CD14-positive monocyte (primary cell): ENCODE data around the gene PTF1A. TPM values are rescaled to one million over a fixed set of nuclear protein-coding genes. Genes with fewer than 3 reads are reported as not detected.

Experiments
- DNase-seq, 3 donors: peaks; one replicate each; pipeline ENCODE4 v3.0.0-alpha.2; 2011 to 2022
- H2AFZ ChIP-seq: 2 replicates; pipeline ENCODE4 v1.6.0; 2012; ENCODE audit warnings: mild to moderate bottlenecking, low read depth, low read length, inconsistent platforms; ENCODE audit not compliant: insufficient read depth, poor library complexity, severe bottlenecking
- H3K27ac ChIP-seq, 2 donors: 1 replicate in 1 of 2; 2 replicates in 1 of 2; pipeline ENCODE4 v1.5.1; 2012 to 2013; ENCODE audit warnings: low read length in 2 of 2, control low read depth in 1 of 2, inconsistent platforms in 1 of 2, low read depth in 1 of 2, mild to moderate bottlenecking in 1 of 2
- H3K27me3 ChIP-seq, 2 donors: one replicate each; pipeline versions ENCODE4 v1.6.0 to v1.6.1; 2011 to 2013; ENCODE audit warnings: low read length in 2 of 2; ENCODE audit not compliant: control insufficient read depth in 2 of 2, insufficient read depth in 2 of 2
- H3K36me3 ChIP-seq, 2 donors: replicated peaks in 1 of 2; 1 replicate in 1 of 2; 2 replicates in 1 of 2; pipeline versions ENCODE4 v1.5.1 to v1.6.1; 2012 to 2013; ENCODE audit warnings: low read length in 2 of 2, control low read depth in 1 of 2, inconsistent platforms in 1 of 2, mild to moderate bottlenecking in 1 of 2; ENCODE audit not compliant: insufficient read depth in 2 of 2, control insufficient read depth in 1 of 2
- H3K4me1 ChIP-seq, 2 donors: 1 replicate in 1 of 2; 2 replicates in 1 of 2; pipeline versions ENCODE4 v1.5.1 to v1.6.1; 2012 to 2013; ENCODE audit warnings: low read length in 2 of 2, control low read depth in 1 of 2, inconsistent platforms in 1 of 2, mild to moderate bottlenecking in 1 of 2, moderate library complexity in 1 of 2; ENCODE audit not compliant: insufficient read depth in 2 of 2, control insufficient read depth in 1 of 2
- H3K4me2 ChIP-seq: replicated peaks from 2 replicates; pipeline ENCODE3; 2012; ENCODE audit warnings: low read length, moderate library complexity, mild to moderate bottlenecking; ENCODE audit not compliant: poor library complexity, severe bottlenecking; ENCODE audit errors: extremely low read depth
- H3K4me3 ChIP-seq, 3 experiments: fragments of 200-600 bp in 1 of 3; sonication (generic) in 1 of 3; replicated peaks in 1 of 3; 1 replicate in 2 of 3; 2 replicates in 1 of 3; pipeline ENCODE4 v1.5.1; 2011 to 2013; ENCODE audit warnings: low read length in 3 of 3, mild to moderate bottlenecking in 3 of 3, control low read depth in 2 of 3, low read depth in 2 of 3, inconsistent platforms in 1 of 3, moderate library complexity in 1 of 3
- H3K79me2 ChIP-seq: 2 replicates; pipeline ENCODE4 v1.6.0; 2012; ENCODE audit warnings: mild to moderate bottlenecking, control low read depth, inconsistent platforms, low read length, moderate library complexity; ENCODE audit not compliant: insufficient read depth
- H3K9ac ChIP-seq: 2 replicates; pipeline ENCODE4 v1.6.0; 2017; ENCODE audit warnings: low read length, mild to moderate bottlenecking; ENCODE audit not compliant: insufficient read depth, poor library complexity, severe bottlenecking
- H3K9me3 ChIP-seq, 2 donors: replicated peaks in 1 of 2; 1 replicate in 1 of 2; 2 replicates in 1 of 2; pipeline versions ENCODE4 v1.5.1 to v1.6.1; 2012 to 2013; ENCODE audit warnings: low read length in 2 of 2, control low read depth in 1 of 2; ENCODE audit not compliant: control insufficient read depth in 1 of 2, insufficient read depth in 1 of 2
- H4K20me1 ChIP-seq: 2 replicates; pipeline ENCODE4 v1.6.0; 2012; ENCODE audit warnings: mild to moderate bottlenecking, low read length, control low read depth, moderate library complexity; ENCODE audit not compliant: insufficient read depth
- H3K27ac Mint-ChIP-seq, 7 donors: one replicate each; pipeline ENCODE4 v1.8.0; 2020; ENCODE audit warnings: mild to moderate bottlenecking in 7 of 7, mixed read lengths in 7 of 7, moderate library complexity in 6 of 7, inconsistent platforms in 2 of 7
- H3K27me3 Mint-ChIP-seq, 3 donors: one replicate each; pipeline ENCODE4 v1.8.0; 2021 to 2022; ENCODE audit warnings: low read depth in 3 of 3, mild to moderate bottlenecking in 3 of 3, mixed read lengths in 3 of 3, moderate library complexity in 3 of 3, inconsistent platforms in 1 of 3
- H3K36me3 Mint-ChIP-seq, 2 donors: one replicate each; pipeline ENCODE4 v1.8.0; 2020; ENCODE audit warnings: mixed read lengths in 2 of 2, inconsistent platforms in 1 of 2, mild to moderate bottlenecking in 1 of 2
- H3K4me1 Mint-ChIP-seq: one replicate; pipeline ENCODE4 v1.8.0; 2020; ENCODE audit warnings: mild to moderate bottlenecking, mixed read lengths
- H3K4me3 Mint-ChIP-seq, 2 donors: one replicate each; pipeline ENCODE4 v1.8.0; 2020; ENCODE audit warnings: mild to moderate bottlenecking in 2 of 2, mixed read lengths in 2 of 2, moderate library complexity in 1 of 2
- H3K9me3 Mint-ChIP-seq, 7 donors: one replicate each; pipeline ENCODE4 v1.8.0; 2020 to 2022; ENCODE audit warnings: mixed read lengths in 7 of 7, mild to moderate bottlenecking in 6 of 7, moderate library complexity in 6 of 7, inconsistent platforms in 2 of 7
- CTCF ChIP-seq: fragments of 200-600 bp; IDR thresholded peaks from one replicate; pipeline ENCODE4 v1.8.0; 2022; ENCODE audit warnings: antibody characterized with exemption, mild to moderate bottlenecking
- WGBS: methylation state at CpG from one replicate; pipeline ENCODE4 v1.1.5; 2013; ENCODE audit warnings: missing lambda C conversion rate; ENCODE audit not compliant: insufficient coverage; 5-methylcytosine and 5-hydroxymethylcytosine counted together
- intact Hi-C, 2 donors: fragments of 100-400 bp; cut with micrococcal nuclease; formaldehyde crosslinking; loops; one replicate each; pipeline versions ENCODE4 v1.15.0 to v1.15.1; 2023
- polyA plus RNA-seq, 3 donors: library from polyadenylated mRNA; depleted of rRNA in 1 of 3; unstranded in 2 of 3; stranded (reverse) in 1 of 3; fragments of 300-500 nt in 2 of 3; fragments of >200 nt in 1 of 3; fragmentation: Illumina TruSeq in 2 of 3; gene quantifications; 1 replicate in 2 of 3; 2 replicates in 1 of 3; pipeline ENCODE4 v1.2.3, GENCODE V29; 2012 to 2021

Gene PTF1A
- polyA plus RNA-seq, 3 donors = not detected

DNA sequence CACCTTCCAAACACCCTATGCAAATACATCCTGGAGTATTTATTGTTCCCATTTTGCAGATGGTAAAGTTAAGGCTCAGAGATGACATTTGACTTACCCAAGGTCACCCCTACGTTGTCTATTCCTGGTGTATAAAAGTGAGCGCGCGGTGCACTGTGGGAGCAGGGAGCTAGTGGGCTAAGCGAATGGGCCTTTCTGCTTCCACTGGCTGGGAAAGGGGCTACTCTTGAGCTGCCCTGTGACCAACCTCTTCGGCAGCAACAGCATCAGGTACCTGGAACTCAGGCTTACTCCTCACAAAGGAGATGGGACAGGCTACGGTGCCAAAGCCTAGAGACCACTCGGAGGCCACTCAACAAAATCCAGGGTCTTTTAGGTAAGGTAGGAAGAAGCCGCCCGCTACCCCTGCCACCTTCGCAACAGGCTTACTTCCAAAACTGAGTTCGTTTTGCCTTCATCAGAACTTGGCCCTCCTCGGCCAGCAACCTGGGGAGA, 2.4 kb downstream of the PTF1A start:
- Histone ChIP-seq H3K9me3 (peaks cover 0 to 36% of the 10 kb centered on the region in 2 donors), H3K27ac (no peak overlapping the region), H4K20me1 (no peaks in the 10 kb centered on the region), H3K79me2 (no peaks in the 10 kb centered on the region), H3K4me1 (no peaks in the 10 kb centered on the region), H3K27me3 (peaks cover 73 to 85% of the 10 kb centered on the region in 2 donors), H3K4me3 (no peak overlapping the region), H3K9ac (no peak overlapping the region), H2AFZ (no peak overlapping the region), H3K4me2 (no peak overlapping the region), H3K36me3 (no peaks in the 10 kb centered on the region)
- TF ChIP-seq CTCF = no peak
- intact Hi-C loops = no loop called here
- no peak overlapping the region for H3K27ac Mint-ChIP-seq
- H3K4me1 Mint-ChIP-seq = peaks cover 1% of the 10 kb centered on the region
- H3K4me3 Mint-ChIP-seq = peak overlapping the region in 1 of 2 donors; percentile 75
- H3K9me3 Mint-ChIP-seq = peaks cover 0 to 19% (median 2%) of the 10 kb centered on the region in 7 donors
- no peak for DNase-seq
- H3K27me3 Mint-ChIP-seq = peaks cover 81 to 95% (median 85%) of the 10 kb centered on the region in 3 donors
- H3K36me3 Mint-ChIP-seq = no peaks in the 10 kb centered on the region
- WGBS = 10% methylated on average over 8 of the region's 13 CpGs

GRCh38 chr10:23194966-23195845, 3.1 kb downstream of the PTF1A start:
- peaks cover 0 to 22% (median 2%) of the 10 kb centered on the region in 7 donors for H3K9me3 Mint-ChIP-seq
- 5% methylated on average over 68 of the region's 70 CpGs for WGBS
- Histone ChIP-seq H3K4me3 (no peak overlapping the region), H3K27ac (no peak overlapping the region), H3K9ac (no peak overlapping the region), H3K36me3 (no peaks in the 10 kb centered on the region), H3K79me2 (no peaks in the 10 kb centered on the region), H3K9me3 (peaks cover 0 to 41% of the 10 kb centered on the region in 2 donors), H3K27me3 (peaks cover 74 to 89% of the 10 kb centered on the region in 2 donors), H2AFZ (no peak overlapping the region), H4K20me1 (no peaks in the 10 kb centered on the region), H3K4me1 (no peaks in the 10 kb centered on the region), H3K4me2 (no peak overlapping the region)
- no peak for TF ChIP-seq CTCF
- H3K27ac Mint-ChIP-seq = no peak overlapping the region
- H3K4me3 Mint-ChIP-seq = peak overlapping the region in 1 of 2 donors; percentile 79
- no peak for DNase-seq
- intact Hi-C loops = no loop called here
- no peaks in the 10 kb centered on the region for H3K36me3 Mint-ChIP-seq
- peaks cover 1% of the 10 kb centered on the region for H3K4me1 Mint-ChIP-seq
- H3K27me3 Mint-ChIP-seq = peaks cover 81 to 95% (median 85%) of the 10 kb centered on the region in 3 donors
